DOHH2 (cell line): ENCODE data around the gene MRPS21.

Experiments
- CTCF ChIP-seq: fragments of 200-600 bp; sonication (generic); IDR thresholded peaks from one replicate; pipeline ENCODE4 v1.5.1; 2014; ENCODE audit warnings: antibody characterized with exemption, mild to moderate bottlenecking, low read depth, low read length; ENCODE audit not compliant: poor library complexity, severe bottlenecking
- EZH2phosphoT487 ChIP-seq: fragments of 200-600 bp; sonication (generic); IDR thresholded peaks from 2 replicates; pipeline ENCODE4 v1.6.1; 2017; ENCODE audit warnings: borderline replicate concordance, mild to moderate bottlenecking, antibody characterized with exemption, low read length, moderate library complexity, mixed read lengths

GRCh38 chr1:150311762-150312161 is 18.1 kb downstream of the MRPS21 start:
- TF ChIP-seq CTCF (no peak), EZH2phosphoT487 (no peak)
